HepG2 (cell line): Measurements from ENCODE around the gene VSNL1.

Experiments used
- BHLHE40 ChIP-seq: IDR thresholded peaks from 2 replicates; pipeline ENCODE4 v1.6.1; 2011; ENCODE audit warnings: low read length, improper control_type of control experiment
- GATAD1 ChIP-seq: IDR thresholded peaks from 2 replicates; pipeline ENCODE4 v1.6.1; 2016; ENCODE audit warnings: missing genetic modification reagents, missing compliant biosample characterization
- HNRNPH1 ChIP-seq: fragments of 200-400 bp; formaldehyde crosslinking; optimal IDR thresholded peaks from 2 replicates; pipeline ENCODE3; 2017; ENCODE audit warnings: mild to moderate bottlenecking, low read depth, low read length
- MAFG ChIP-seq: sonication (generic); formaldehyde crosslinking; IDR thresholded peaks from 2 replicates; pipeline ENCODE4 v1.5.1; 2020; ENCODE audit warnings: mild to moderate bottlenecking, missing genetic modification reagents
- NAIF1 ChIP-seq: sonication (generic); formaldehyde crosslinking; IDR thresholded peaks from 2 replicates; pipeline ENCODE4 v1.5.0; 2020; ENCODE audit warnings: mild to moderate bottlenecking, missing genetic modification reagents, borderline replicate concordance
- NR2C2 ChIP-seq: sonication (generic); formaldehyde crosslinking; IDR thresholded peaks from 2 replicates; pipeline ENCODE4 v1.4.0; 2020; ENCODE audit warnings: missing genetic modification reagents, mild to moderate bottlenecking, moderate library complexity, borderline replicate concordance
- POLR2AphosphoS2 ChIP-seq: IDR thresholded peaks from 2 replicates; pipeline ENCODE4 v1.6.1; 2011; ENCODE audit warnings: low read depth, low read length, improper control_type of control experiment
- TF ChIP-seq, protein P1 (sequence below): IDR thresholded peaks from 2 replicates; pipeline ENCODE4 v1.6.1; 2012; ENCODE audit warnings: inconsistent platforms
- TF ChIP-seq, protein P2 (sequence below), 2 experiments: fragments of 450-650 bp in 1 of 2; sonication (generic) in 1 of 2; formaldehyde crosslinking; IDR thresholded peaks; 2 replicates each; pipeline versions ENCODE4 v1.5.0 to v1.8.0; 2020 to 2022; ENCODE audit warnings: mild to moderate bottlenecking in 1 of 2, missing genetic modification reagents in 1 of 2
- TF ChIP-seq, protein P3 (sequence below): IDR thresholded peaks from 2 replicates; pipeline ENCODE4 v1.6.1; 2012; ENCODE audit warnings: low read depth, low read length, improper control_type of control experiment
- TF ChIP-seq, protein P4 (sequence below): sonication (generic); formaldehyde crosslinking; IDR thresholded peaks from 2 replicates; pipeline ENCODE4 v1.8.0; 2022; ENCODE audit warnings: mild to moderate bottlenecking, missing genetic modification reagents
- TF ChIP-seq, protein P5 (sequence below): sonication (generic); formaldehyde crosslinking; IDR thresholded peaks from 2 replicates; pipeline ENCODE4 v1.5.0; 2020; ENCODE audit warnings: mild to moderate bottlenecking, missing genetic modification reagents, moderate library complexity

DNA sequence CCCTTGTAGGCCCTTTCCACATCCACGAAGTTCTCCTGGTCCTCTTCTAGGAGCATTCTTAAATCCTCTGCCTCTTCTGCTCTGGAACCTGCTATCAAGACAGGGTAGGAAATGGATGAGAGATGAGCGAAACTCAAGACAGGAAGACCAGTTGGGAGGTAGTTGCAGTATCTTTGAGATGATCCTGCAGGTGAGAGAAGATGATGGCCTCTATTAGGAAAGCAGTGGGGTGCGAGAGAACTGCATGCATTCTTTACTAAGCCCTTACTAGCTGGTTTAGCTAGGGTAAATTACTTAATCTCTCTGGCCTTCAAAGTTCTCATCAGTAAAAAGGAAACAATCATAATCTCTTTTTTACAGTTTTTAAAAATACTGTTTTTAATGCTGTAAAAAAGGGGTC is 47.0 kb downstream of the VSNL1 start:
- TF ChIP-seq MAFG (CRISPR knock-in tag): no peak
- no peak for TF ChIP-seq HNRNPH1
- TF ChIP-seq, protein P1, sequence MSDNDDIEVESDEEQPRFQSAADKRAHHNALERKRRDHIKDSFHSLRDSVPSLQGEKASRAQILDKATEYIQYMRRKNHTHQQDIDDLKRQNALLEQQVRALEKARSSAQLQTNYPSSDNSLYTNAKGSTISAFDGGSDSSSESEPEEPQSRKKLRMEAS: no peak
- TF ChIP-seq, protein P2, sequence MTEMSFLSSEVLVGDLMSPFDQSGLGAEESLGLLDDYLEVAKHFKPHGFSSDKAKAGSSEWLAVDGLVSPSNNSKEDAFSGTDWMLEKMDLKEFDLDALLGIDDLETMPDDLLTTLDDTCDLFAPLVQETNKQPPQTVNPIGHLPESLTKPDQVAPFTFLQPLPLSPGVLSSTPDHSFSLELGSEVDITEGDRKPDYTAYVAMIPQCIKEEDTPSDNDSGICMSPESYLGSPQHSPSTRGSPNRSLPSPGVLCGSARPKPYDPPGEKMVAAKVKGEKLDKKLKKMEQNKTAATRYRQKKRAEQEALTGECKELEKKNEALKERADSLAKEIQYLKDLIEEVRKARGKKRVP (CRISPR knock-in tag; IDR thresholded peaks at IDR 0.05): no peak
- TF ChIP-seq, protein P3, sequence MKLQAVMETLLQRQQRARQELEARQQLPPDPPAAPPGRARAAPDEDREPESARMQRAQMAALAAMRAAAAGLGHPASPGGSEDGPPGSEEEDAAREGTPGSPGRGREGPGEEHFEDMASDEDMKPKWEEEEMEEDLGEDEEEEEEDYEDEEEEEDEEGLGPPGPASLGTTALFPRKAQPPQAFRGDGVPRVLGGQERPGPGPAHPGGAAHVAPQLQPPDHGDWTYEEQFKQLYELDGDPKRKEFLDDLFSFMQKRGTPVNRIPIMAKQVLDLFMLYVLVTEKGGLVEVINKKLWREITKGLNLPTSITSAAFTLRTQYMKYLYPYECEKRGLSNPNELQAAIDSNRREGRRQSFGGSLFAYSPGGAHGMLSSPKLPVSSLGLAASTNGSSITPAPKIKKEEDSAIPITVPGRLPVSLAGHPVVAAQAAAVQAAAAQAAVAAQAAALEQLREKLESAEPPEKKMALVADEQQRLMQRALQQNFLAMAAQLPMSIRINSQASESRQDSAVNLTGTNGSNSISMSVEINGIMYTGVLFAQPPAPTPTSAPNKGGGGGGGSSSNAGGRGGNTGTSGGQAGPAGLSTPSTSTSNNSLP: no peak
- no peak for TF ChIP-seq BHLHE40
- TF ChIP-seq NAIF1 (CRISPR knock-in tag): no peak
- TF ChIP-seq, protein P4, sequence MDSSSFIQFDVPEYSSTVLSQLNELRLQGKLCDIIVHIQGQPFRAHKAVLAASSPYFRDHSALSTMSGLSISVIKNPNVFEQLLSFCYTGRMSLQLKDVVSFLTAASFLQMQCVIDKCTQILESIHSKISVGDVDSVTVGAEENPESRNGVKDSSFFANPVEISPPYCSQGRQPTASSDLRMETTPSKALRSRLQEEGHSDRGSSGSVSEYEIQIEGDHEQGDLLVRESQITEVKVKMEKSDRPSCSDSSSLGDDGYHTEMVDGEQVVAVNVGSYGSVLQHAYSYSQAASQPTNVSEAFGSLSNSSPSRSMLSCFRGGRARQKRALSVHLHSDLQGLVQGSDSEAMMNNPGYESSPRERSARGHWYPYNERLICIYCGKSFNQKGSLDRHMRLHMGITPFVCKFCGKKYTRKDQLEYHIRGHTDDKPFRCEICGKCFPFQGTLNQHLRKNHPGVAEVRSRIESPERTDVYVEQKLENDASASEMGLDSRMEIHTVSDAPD (CRISPR knock-in tag): no peak
- TF ChIP-seq GATAD1: no peak
- TF ChIP-seq, protein P5, sequence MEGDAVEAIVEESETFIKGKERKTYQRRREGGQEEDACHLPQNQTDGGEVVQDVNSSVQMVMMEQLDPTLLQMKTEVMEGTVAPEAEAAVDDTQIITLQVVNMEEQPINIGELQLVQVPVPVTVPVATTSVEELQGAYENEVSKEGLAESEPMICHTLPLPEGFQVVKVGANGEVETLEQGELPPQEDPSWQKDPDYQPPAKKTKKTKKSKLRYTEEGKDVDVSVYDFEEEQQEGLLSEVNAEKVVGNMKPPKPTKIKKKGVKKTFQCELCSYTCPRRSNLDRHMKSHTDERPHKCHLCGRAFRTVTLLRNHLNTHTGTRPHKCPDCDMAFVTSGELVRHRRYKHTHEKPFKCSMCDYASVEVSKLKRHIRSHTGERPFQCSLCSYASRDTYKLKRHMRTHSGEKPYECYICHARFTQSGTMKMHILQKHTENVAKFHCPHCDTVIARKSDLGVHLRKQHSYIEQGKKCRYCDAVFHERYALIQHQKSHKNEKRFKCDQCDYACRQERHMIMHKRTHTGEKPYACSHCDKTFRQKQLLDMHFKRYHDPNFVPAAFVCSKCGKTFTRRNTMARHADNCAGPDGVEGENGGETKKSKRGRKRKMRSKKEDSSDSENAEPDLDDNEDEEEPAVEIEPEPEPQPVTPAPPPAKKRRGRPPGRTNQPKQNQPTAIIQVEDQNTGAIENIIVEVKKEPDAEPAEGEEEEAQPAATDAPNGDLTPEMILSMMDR (CRISPR knock-in tag): no peak
- no peak for TF ChIP-seq NR2C2 (CRISPR knock-in tag)
- no peak for TF ChIP-seq POLR2AphosphoS2
